Fibroblast of skin of back (primary cell): Measurements from ENCODE around the gene CPNE4.

Experiments used
- DNase-seq: peaks from one replicate; pipeline ENCODE4 v3.0.0-alpha.2; 2013

The CPNE4 gene

GRCh38 chr3:131692356-131692755 is 342.5 kb downstream of the CPNE4 start:
- no peak for DNase-seq

GRCh38 chr3:131690800-131691199 is 344.0 kb downstream of the CPNE4 start:
- DNase-seq: no peak

- DNase-seq: peak; percentile 85
Observed at GRCh38 chr3:131688370-131688769, 346.4 kb downstream of the CPNE4 start.

GRCh38 chr3:131669600-131669999 is 365.2 kb downstream of the CPNE4 start:
- no peak for DNase-seq

GRCh38 chr3:131658771-131659170 is 376.0 kb downstream of the CPNE4 start:
- no peak for DNase-seq

- no peak for DNase-seq
Observed at GRCh38 chr3:131658115-131658514, 376.7 kb downstream of the CPNE4 start.

GRCh38 chr3:131655070-131655690 is 379.6 kb downstream of the CPNE4 start:
- DNase-seq: no peak

- DNase-seq: no peak
Observed at GRCh38 chr3:131645638-131646037, 389.2 kb downstream of the CPNE4 start.

- no peak for DNase-seq
Observed at GRCh38 chr3:131636266-131636775, 398.5 kb downstream of the CPNE4 start.

GRCh38 chr3:131630807-131631206 is 404.0 kb downstream of the CPNE4 start:
- peak; percentile 3 for DNase-seq

- no peak for DNase-seq
Observed at GRCh38 chr3:131630097-131630496, 404.7 kb downstream of the CPNE4 start.

- no peak for DNase-seq
Observed at GRCh38 chr3:131623431-131623830, 411.4 kb downstream of the CPNE4 start.

- no peak for DNase-seq
Observed at GRCh38 chr3:131622726-131623125, 412.1 kb downstream of the CPNE4 start.

GRCh38 chr3:131620977-131621376 is 413.8 kb downstream of the CPNE4 start:
- DNase-seq: no peak

GRCh38 chr3:131619821-131620220 is 415.0 kb downstream of the CPNE4 start:
- DNase-seq: no peak

- DNase-seq: no peak
Observed at GRCh38 chr3:131616719-131617118, 418.1 kb downstream of the CPNE4 start.

- no peak for DNase-seq
Observed at GRCh38 chr3:131612745-131613144, 422.1 kb downstream of the CPNE4 start.

GRCh38 chr3:131610174-131610573 is 424.6 kb downstream of the CPNE4 start:
- no peak for DNase-seq

- DNase-seq: peak; percentile 37
Observed at GRCh38 chr3:131608741-131609140, 426.1 kb downstream of the CPNE4 start.

- DNase-seq: no peak
Observed at GRCh38 chr3:131608296-131608695, 426.5 kb downstream of the CPNE4 start.

- no peak for DNase-seq
Observed at GRCh38 chr3:131605916-131606315, 428.9 kb downstream of the CPNE4 start.

GRCh38 chr3:131602011-131602779 is 432.6 kb downstream of the CPNE4 start:
- peak; percentile 63 for DNase-seq

- no peak for DNase-seq
Observed at GRCh38 chr3:131597816-131598215, 437.0 kb downstream of the CPNE4 start.

- DNase-seq: no peak
Observed at GRCh38 chr3:131596884-131597283, 437.9 kb downstream of the CPNE4 start.
